ENCODE measurements around the gene KIAA2012. TPM values are rescaled to one million over a fixed set of nuclear protein-coding genes. Genes with fewer than 3 reads are reported as not detected.

KIAA2012 gene
- total and polyA plus RNA-seq, 2 of the 8 experiments (the other 6 are each of a cell fraction or from before 2014, with no cell fraction given) = not detected

DNA sequence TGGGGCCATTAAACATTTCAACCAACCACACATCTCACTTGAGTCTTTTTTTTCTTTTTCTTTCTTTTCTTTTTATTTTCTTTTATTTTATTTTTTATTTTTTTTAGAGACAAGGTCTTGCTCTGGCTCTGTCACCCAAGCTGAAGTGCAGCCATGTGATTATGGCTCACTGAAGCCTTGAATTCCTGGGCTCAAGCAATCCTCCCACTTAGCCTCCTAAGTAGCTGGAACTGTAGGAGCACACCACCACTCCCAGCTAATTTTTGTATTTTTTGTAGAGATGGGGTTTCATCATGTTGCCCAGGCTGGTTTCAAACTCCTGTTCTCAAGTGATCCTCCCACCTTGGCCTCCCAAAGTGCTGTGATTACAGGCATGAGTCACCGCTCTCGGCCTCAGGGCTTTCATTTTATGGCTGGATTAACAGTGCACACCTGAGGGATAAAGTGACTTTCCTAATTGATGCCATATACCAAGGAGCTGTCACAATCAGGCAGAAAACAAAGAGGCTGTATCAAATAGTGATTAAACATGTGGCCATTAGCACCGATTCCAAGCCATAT is 21.5 kb downstream of the KIAA2012 start (continued):
- TF ChIP-seq YY1 (IDR thresholded peaks at IDR 0.05; ENCODE audit: low read depth, low read length) = no peak
- TF ChIP-seq SIN3A (conservative IDR thresholded peaks at IDR 0.05 in 1 of 2, IDR thresholded peaks at IDR 0.05 in 1 of 2; ENCODE audit: low read depth in 1 of 2, low read length in 2 of 2) = no peak
- TF ChIP-seq RXRA (IDR thresholded peaks at IDR 0.05; ENCODE audit: insufficient read depth, low read depth, low read length) = no peak
- no peak for TF ChIP-seq TEAD4 (IDR thresholded peaks at IDR 0.05; ENCODE audit: low read depth, low read length)
- no peak for TF ChIP-seq SIRT6 (IDR thresholded peaks at IDR 0.05; ENCODE audit: low read length)
- TF ChIP-seq, protein P1, sequence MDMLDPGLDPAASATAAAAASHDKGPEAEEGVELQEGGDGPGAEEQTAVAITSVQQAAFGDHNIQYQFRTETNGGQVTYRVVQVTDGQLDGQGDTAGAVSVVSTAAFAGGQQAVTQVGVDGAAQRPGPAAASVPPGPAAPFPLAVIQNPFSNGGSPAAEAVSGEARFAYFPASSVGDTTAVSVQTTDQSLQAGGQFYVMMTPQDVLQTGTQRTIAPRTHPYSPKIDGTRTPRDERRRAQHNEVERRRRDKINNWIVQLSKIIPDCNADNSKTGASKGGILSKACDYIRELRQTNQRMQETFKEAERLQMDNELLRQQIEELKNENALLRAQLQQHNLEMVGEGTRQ (IDR thresholded peaks at IDR 0.05; ENCODE audit: low read length) = no peak

Measured in H1 (cell line).